HG02571 (cell line): ENCODE measurements around the gene PTPRF.
"Not testable (repeated sequence)": the region's sequence is repeated elsewhere in the genome, so short reads cannot be mapped to it uniquely, and the experiment has no call there.

ENCODE experiments used
- ATAC-seq: cut with Tn5 transposase; IDR thresholded peaks from one replicate; pipeline ENCODE4 v1.9.1; 2021; ENCODE audit warnings: mild to moderate bottlenecking, moderate library complexity; ENCODE audit not compliant: unreplicated experiment

PTPRF gene

GRCh38 chr1:43530483-43531106 is at the start of gene PTPRF:
Gene PTPRF (plus strand): TSS chr1:43530883. CDS start chr1:43545076, 14,193 bp downstream.
- ATAC-seq: no peak

- no peak for ATAC-seq
Measured at GRCh38 chr1:43481491-43481890, 49.2 kb upstream of the PTPRF start.

GRCh38 chr1:43482215-43482614 is 48.5 kb upstream of the PTPRF start:
- no peak for ATAC-seq

- no peak for ATAC-seq
Measured at GRCh38 chr1:43484367-43484766, 46.3 kb upstream of the PTPRF start.

GRCh38 chr1:43488165-43488564 is 42.5 kb upstream of the PTPRF start:
- no peak for ATAC-seq

GRCh38 chr1:43491061-43491460 is 39.6 kb upstream of the PTPRF start:
- no peak for ATAC-seq

- no peak for ATAC-seq
Measured at GRCh38 chr1:43492826-43493225, 37.9 kb upstream of the PTPRF start.

GRCh38 chr1:43493661-43494450 is 36.8 kb upstream of the PTPRF start:
- no peak for ATAC-seq

GRCh38 chr1:43495204-43495603 is 35.5 kb upstream of the PTPRF start:
- no peak for ATAC-seq

GRCh38 chr1:43499898-43500297 is 30.8 kb upstream of the PTPRF start:
- no peak for ATAC-seq

- not testable (repeated sequence) for ATAC-seq
Measured at GRCh38 chr1:43501806-43502205, 28.9 kb upstream of the PTPRF start.

- ATAC-seq: no peak
Measured at GRCh38 chr1:43503534-43503933, 27.1 kb upstream of the PTPRF start.

GRCh38 chr1:43505077-43505780 is 25.5 kb upstream of the PTPRF start:
- ATAC-seq: no peak

GRCh38 chr1:43506233-43506632 is 24.4 kb upstream of the PTPRF start:
- no peak for ATAC-seq

GRCh38 chr1:43507296-43508295 is 23.1 kb upstream of the PTPRF start:
- no peak for ATAC-seq

GRCh38 chr1:43509007-43509739 is 21.5 kb upstream of the PTPRF start:
- ATAC-seq: no peak

- no peak for ATAC-seq
Measured at GRCh38 chr1:43509740-43510375, 20.8 kb upstream of the PTPRF start.

GRCh38 chr1:43510621-43511020 is 20.1 kb upstream of the PTPRF start:
- no peak for ATAC-seq

- ATAC-seq: no peak
Measured at GRCh38 chr1:43511394-43511793, 19.3 kb upstream of the PTPRF start.
